HG02938 (cell line): ENCODE data around the gene SERPINA9.
"Not testable (repeated sequence)": the region's sequence is repeated elsewhere in the genome, so short reads cannot be mapped to it uniquely, and the experiment has no call there.

ENCODE experiments used
- ATAC-seq: cut with Tn5 transposase; IDR thresholded peaks from one replicate; pipeline ENCODE4 v1.9.1; 2021; ENCODE audit warnings: mild to moderate bottlenecking, moderate library complexity; ENCODE audit not compliant: unreplicated experiment

The SERPINA9 gene

GRCh38 chr14:94428610-94429009 lies 47.4 kb downstream of the SERPINA9 start:
- no peak for ATAC-seq

- ATAC-seq: no peak
Observed at GRCh38 chr14:94427016-94427613, 48.9 kb downstream of the SERPINA9 start.

DNA sequence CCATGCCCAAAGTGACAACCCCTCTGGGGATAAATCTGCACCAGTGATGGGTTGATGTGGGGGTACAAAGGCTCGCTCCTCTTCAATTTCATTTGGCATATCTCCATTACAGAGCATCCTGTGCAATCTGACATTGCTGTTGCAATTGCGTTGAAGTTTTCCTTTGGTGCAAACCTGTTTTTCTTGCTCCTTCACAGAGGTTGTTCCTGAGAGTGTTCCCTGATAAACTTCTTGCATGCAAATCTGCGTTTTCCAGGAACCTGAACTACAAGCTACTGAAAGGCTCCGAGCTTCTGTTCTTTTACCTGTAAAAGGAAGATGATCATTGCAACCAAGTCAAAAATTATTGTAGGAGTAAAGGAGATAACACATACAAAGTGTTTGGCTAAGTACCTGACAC lies 49.5 kb downstream of the SERPINA9 start:
- ATAC-seq: no peak

DNA sequence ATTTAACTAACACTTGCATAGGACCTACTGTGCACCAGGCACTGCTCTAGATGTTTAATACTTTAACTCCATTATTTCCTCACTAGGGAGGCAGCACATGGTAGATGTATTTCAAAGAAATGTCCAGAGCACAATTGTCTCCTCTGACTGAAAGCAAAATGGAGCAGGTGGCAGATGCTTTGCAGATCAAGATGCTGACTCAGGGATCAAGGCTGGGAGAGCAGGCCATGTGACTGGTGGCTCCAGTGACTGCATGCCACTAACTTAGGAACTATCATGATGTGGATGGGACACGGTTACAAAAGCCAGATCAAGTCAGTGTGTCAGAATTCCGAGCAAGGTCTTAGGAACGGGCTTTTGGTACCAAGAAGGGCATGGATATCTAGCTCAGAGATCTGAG lies 51.6 kb downstream of the SERPINA9 start:
- ATAC-seq: no peak

DNA sequence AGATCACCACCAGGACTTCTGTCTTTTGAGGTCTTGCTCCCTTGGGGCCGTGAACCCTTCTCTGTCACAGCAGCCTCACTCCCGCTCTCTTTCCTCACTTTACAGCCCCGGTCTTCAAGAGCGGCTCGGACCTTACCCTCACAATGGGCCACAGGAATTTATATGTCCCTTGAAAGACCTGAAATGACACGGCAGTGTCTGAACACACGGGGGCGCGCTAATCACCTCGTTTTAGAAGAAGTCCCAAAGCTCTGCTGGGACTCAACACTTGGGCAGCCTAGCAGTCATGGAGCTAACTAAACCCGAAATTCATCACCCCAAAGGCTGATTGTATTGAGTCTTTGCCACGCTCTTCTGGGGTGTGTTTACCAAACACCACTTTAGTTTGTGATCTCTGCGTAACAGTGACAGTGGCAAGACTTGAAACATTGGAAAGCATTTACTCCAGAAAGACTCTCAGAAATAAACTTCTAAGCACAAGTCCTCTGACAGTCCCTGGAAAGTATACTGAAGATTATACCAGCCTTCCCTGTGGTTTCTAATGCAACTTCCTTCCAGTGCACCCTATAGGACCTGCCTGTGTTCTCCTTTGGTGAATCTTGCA lies 52.4 kb downstream of the SERPINA9 start:
- ATAC-seq: no peak

GRCh38 chr14:94421316-94421715 lies 54.7 kb downstream of the SERPINA9 start:
- no peak for ATAC-seq

DNA sequence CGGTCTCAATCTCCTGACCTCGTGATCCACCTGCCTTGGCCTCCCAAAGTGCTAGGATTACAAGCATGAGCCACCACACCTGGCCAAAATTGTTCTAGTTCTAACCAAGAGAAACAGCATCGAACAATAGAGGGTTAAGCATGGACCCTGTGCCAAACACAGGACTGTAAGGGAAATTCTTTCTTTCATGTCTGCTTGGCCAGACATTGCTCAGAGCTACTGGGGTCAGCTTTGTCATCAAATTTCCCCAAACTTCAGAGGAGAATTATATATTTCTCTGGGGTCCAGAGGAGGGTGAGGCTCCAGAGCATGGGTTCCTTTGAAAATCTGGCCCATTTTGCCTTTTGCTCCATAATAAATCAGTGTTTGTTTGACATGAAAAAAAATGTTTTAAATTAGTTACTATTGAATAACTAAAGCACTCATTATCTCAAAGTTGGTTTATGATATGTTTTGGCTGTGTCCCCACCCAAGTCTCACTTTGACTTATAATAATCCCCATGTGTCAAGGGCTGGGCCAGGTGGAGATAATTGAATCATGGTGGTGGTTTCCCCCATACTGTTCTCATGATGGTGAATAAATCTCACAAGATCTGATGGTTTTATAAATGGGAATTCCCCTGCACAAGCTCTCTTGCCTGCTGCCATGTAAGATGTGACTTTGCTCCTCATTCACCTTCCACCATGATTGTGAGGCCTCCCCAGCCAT lies 58.3 kb downstream of the SERPINA9 start:
- ATAC-seq: not testable (repeated sequence)
